Cardiac muscle cell (in vitro differentiated cells and primary cell): ENCODE data around the gene PITPNM1. TPM values are rescaled to one million over a fixed set of nuclear protein-coding genes. Genes with fewer than 3 reads are reported as not detected.

Source experiments
- DNase-seq, 2 donors: peaks; one replicate each; pipeline versions ENCODE4 v3.0.0 to v3.0.0-alpha.2; 2010 to 2017; ENCODE audit warnings: low read depth in 1 of 2, low spot score in 1 of 2
- H3K27ac ChIP-seq: fragments of 200-600 bp; sonication (generic); 2 replicates; pipeline ENCODE4 v1.5.1; 2016
- H3K27me3 ChIP-seq: fragments of 200-600 bp; sonication (generic); 2 replicates; pipeline ENCODE4 v1.6.0; 2016; ENCODE audit warnings: control low read depth
- H3K36me3 ChIP-seq: fragments of 200-600 bp; sonication (generic); 2 replicates; pipeline ENCODE4 v1.5.1; 2016; ENCODE audit warnings: control low read depth
- H3K4me1 ChIP-seq: fragments of 200-600 bp; sonication (generic); 2 replicates; pipeline ENCODE4 v1.8.1; 2017; ENCODE audit warnings: low read depth, mild to moderate bottlenecking, mixed run types
- H3K4me3 ChIP-seq: fragments of 200-600 bp; sonication (generic); 2 replicates; pipeline ENCODE4 v1.5.1; 2016; ENCODE audit warnings: mild to moderate bottlenecking
- H3K9me3 ChIP-seq: fragments of 200-600 bp; sonication (generic); 2 replicates; pipeline ENCODE4 v1.5.1; 2017; ENCODE audit warnings: low read depth, mild to moderate bottlenecking, control low read depth
- CTCF ChIP-seq: IDR thresholded peaks from 2 replicates; pipeline ENCODE4 v1.5.1; 2012; ENCODE audit warnings: low read depth, mild to moderate bottlenecking, low read length
- polyA plus RNA-seq: library from polyadenylated mRNA; unstranded; fragments of >200 nt; fragmentation: Nextera tagmentation; extraction: Ambion mirVana; gene quantifications from 2 replicates; pipeline ENCODE4 v1.2.1, GENCODE V29; 2016
- total RNA-seq: library from RNA; depleted of rRNA; stranded (reverse); fragments of >200 nt; gene quantifications from 2 replicates; pipeline ENCODE4 v1.2.3, GENCODE V29; 2016

Gene PITPNM1
- total and polyA plus RNA-seq, 2 experiments from 2014 or later, result 24.8 to 58.5 TPM

GRCh38 chr11:67451658-67451976 is 53.5 kb downstream of the PITPNM1 start:
- no peak overlapping the region for H3K4me3 ChIP-seq
- H3K36me3 ChIP-seq, result no peaks in the 10 kb centered on the region
- no peak overlapping the region for H3K27ac ChIP-seq
- no peaks in the 10 kb centered on the region for H3K9me3 ChIP-seq
- DNase-seq, result no peak
- no peaks in the 10 kb centered on the region for H3K4me1 ChIP-seq
- no peaks in the 10 kb centered on the region for H3K27me3 ChIP-seq
- no peak for TF ChIP-seq CTCF

GRCh38 chr11:67450796-67451657 is 54.1 kb downstream of the PITPNM1 start:
- Histone ChIP-seq H3K9me3 (no peaks in the 10 kb centered on the region), H3K4me1 (no peaks in the 10 kb centered on the region), H3K36me3 (no peaks in the 10 kb centered on the region), H3K27ac (no peak overlapping the region), H3K27me3 (no peaks in the 10 kb centered on the region), H3K4me3 (no peak overlapping the region)
- no peak for TF ChIP-seq CTCF
- no peak for DNase-seq

GRCh38 chr11:67449116-67449844 is 55.9 kb downstream of the PITPNM1 start:
- Histone ChIP-seq H3K4me3 (no peak overlapping the region), H3K9me3 (no peaks in the 10 kb centered on the region), H3K27me3 (no peaks in the 10 kb centered on the region), H3K36me3 (no peaks in the 10 kb centered on the region), H3K27ac (no peak overlapping the region), H3K4me1 (no peaks in the 10 kb centered on the region)
- TF ChIP-seq CTCF, result no peak
- no peak for DNase-seq

GRCh38 chr11:67448220-67448609 is 56.9 kb downstream of the PITPNM1 start:
- no peak overlapping the region for H3K27ac ChIP-seq
- H3K27me3 ChIP-seq, result no peaks in the 10 kb centered on the region
- no peaks in the 10 kb centered on the region for H3K9me3 ChIP-seq
- no peaks in the 10 kb centered on the region for H3K4me1 ChIP-seq
- H3K36me3 ChIP-seq, result no peaks in the 10 kb centered on the region
- no peak overlapping the region for H3K4me3 ChIP-seq
- no peak for TF ChIP-seq CTCF
- no peak for DNase-seq

GRCh38 chr11:67445515-67445914 is 59.6 kb downstream of the PITPNM1 start:
- Histone ChIP-seq H3K4me3 (no peak overlapping the region), H3K27me3 (no peaks in the 10 kb centered on the region), H3K9me3 (no peaks in the 10 kb centered on the region), H3K4me1 (no peaks in the 10 kb centered on the region), H3K27ac (no peak overlapping the region), H3K36me3 (no peaks in the 10 kb centered on the region)
- no peak for DNase-seq
- TF ChIP-seq CTCF, result no peak
